OCI-LY1 (cell line): ENCODE data around the gene MVB12B.

Experiments used
- H2AFZ ChIP-seq: fragments of 200-600 bp; sonication (generic), shearing (Covaris generic); 2 replicates; pipeline ENCODE4 v1.6.0; 2014; ENCODE audit warnings: antibody characterized with exemption, mild to moderate bottlenecking, low read length
- H3F3A ChIP-seq: fragments of 200-600 bp; sonication (generic), shearing (Covaris generic); 2 replicates; pipeline ENCODE4 v1.6.0; 2014; ENCODE audit warnings: mild to moderate bottlenecking, antibody characterized with exemption, low read length, moderate library complexity; ENCODE audit not compliant: insufficient read depth
- H3K27ac ChIP-seq: fragments of 200-600 bp; sonication (generic); 2 replicates; pipeline ENCODE4 v1.5.1; 2014; ENCODE audit warnings: low read length, mixed run types, mild to moderate bottlenecking, low read depth; ENCODE audit not compliant: poor library complexity, severe bottlenecking
- H3K27me3 ChIP-seq: fragments of 200-600 bp; sonication (generic); 2 replicates; pipeline ENCODE4 v1.6.0; 2014; ENCODE audit warnings: antibody characterized with exemption, mild to moderate bottlenecking, low read length, moderate library complexity; ENCODE audit not compliant: insufficient read depth
- H3K36me3 ChIP-seq: fragments of 200-600 bp; sonication (generic); 2 replicates; pipeline ENCODE4 v1.6.1; 2014; ENCODE audit warnings: mild to moderate bottlenecking, antibody characterized with exemption, low read length, moderate library complexity, mixed read lengths; ENCODE audit not compliant: insufficient read depth
- H3K4me1 ChIP-seq: fragments of 200-600 bp; sonication (generic); 2 replicates; pipeline ENCODE4 v1.5.1; 2014; ENCODE audit warnings: mild to moderate bottlenecking, low read length, moderate library complexity; ENCODE audit not compliant: insufficient read depth, severe bottlenecking
- H3K4me2 ChIP-seq: fragments of 200-600 bp; sonication (generic), shearing (Covaris generic); 2 replicates; pipeline ENCODE4 v1.6.1; 2014; ENCODE audit warnings: low read length
- H3K4me3 ChIP-seq: fragments of 200-600 bp; sonication (generic); 2 replicates; pipeline ENCODE4 v1.5.1; 2014; ENCODE audit warnings: low read length, low read depth, mild to moderate bottlenecking, mixed read lengths; ENCODE audit not compliant: poor library complexity, severe bottlenecking
- H3K79me2 ChIP-seq: fragments of 200-600 bp; shearing (Covaris generic); 2 replicates; pipeline ENCODE4 v1.6.1; 2016; ENCODE audit warnings: mixed run types, low read length, mixed read lengths; ENCODE audit not compliant: insufficient read depth
- H3K9ac ChIP-seq: fragments of 200-600 bp; sonication (generic), shearing (Covaris generic); 2 replicates; pipeline ENCODE4 v1.6.1; 2014; ENCODE audit warnings: mild to moderate bottlenecking, low read length, mixed read lengths
- H3K9me2 ChIP-seq: fragments of 200-600 bp; sonication (generic), shearing (Covaris generic); 2 replicates; pipeline ENCODE4 v1.6.1; 2014; ENCODE audit warnings: low read depth, mild to moderate bottlenecking, low read length, mixed read lengths
- H3K9me3 ChIP-seq: fragments of 200-600 bp; shearing (Covaris generic); 2 replicates; pipeline ENCODE4 v1.6.1; 2014; ENCODE audit warnings: low read length, mixed read lengths
- H4K20me1 ChIP-seq: fragments of 200-600 bp; sonication (generic), shearing (Covaris generic); 2 replicates; pipeline ENCODE4 v1.6.0; 2016; ENCODE audit warnings: mild to moderate bottlenecking, low read length; ENCODE audit not compliant: insufficient read depth
- CTCF ChIP-seq: fragments of 200-600 bp; sonication (generic), shearing (Covaris generic); IDR thresholded peaks from 2 replicates; pipeline ENCODE4 v1.5.1; 2017; ENCODE audit warnings: mild to moderate bottlenecking, antibody characterized with exemption, low read length, moderate library complexity, mixed read lengths
- EZH2 ChIP-seq: fragments of 200-600 bp; sonication (generic), shearing (Covaris generic); IDR thresholded peaks from 2 replicates; pipeline ENCODE4 v1.8.0; 2017; ENCODE audit warnings: borderline replicate concordance, mixed run types, mild to moderate bottlenecking, antibody characterized with exemption, low read length, moderate library complexity, mixed read lengths

The MVB12B gene

DNA sequence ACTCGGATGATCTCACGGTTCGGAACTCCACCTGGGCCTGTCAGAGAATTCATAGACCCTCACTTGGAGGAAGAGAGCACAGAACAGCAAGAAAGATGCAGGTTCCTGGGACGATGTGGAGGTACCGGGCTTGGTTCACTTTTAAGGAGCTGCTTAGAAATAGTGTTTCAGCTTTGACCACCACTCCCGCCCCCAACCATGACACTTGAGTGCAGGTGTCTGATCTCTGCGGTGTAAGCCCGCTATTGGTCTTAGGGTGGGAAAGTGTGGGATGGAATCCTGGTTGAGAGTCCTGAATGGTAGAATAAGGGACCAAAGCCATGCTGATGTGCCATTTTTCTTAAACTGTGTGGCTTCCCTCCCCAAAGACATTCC, 189.9 kb downstream of the MVB12B start:
- Histone ChIP-seq H3K27me3 (peaks cover 13% of the 10 kb centered on the region), H2AFZ (no peak overlapping the region), H3K9me3 (no peaks in the 10 kb centered on the region), H3K79me2 (no peaks in the 10 kb centered on the region), H3K4me1 (peaks cover 5% of the 10 kb centered on the region), H3F3A (no peaks in the 10 kb centered on the region), H3K4me3 (no peak overlapping the region), H3K27ac (no peak overlapping the region), H3K9ac (no peak overlapping the region), H3K36me3 (no peaks in the 10 kb centered on the region), H4K20me1 (no peaks in the 10 kb centered on the region), H3K9me2 (no peaks in the 10 kb centered on the region), H3K4me2 (no peak overlapping the region)
- TF ChIP-seq EZH2 (no peak), CTCF (no peak)

DNA sequence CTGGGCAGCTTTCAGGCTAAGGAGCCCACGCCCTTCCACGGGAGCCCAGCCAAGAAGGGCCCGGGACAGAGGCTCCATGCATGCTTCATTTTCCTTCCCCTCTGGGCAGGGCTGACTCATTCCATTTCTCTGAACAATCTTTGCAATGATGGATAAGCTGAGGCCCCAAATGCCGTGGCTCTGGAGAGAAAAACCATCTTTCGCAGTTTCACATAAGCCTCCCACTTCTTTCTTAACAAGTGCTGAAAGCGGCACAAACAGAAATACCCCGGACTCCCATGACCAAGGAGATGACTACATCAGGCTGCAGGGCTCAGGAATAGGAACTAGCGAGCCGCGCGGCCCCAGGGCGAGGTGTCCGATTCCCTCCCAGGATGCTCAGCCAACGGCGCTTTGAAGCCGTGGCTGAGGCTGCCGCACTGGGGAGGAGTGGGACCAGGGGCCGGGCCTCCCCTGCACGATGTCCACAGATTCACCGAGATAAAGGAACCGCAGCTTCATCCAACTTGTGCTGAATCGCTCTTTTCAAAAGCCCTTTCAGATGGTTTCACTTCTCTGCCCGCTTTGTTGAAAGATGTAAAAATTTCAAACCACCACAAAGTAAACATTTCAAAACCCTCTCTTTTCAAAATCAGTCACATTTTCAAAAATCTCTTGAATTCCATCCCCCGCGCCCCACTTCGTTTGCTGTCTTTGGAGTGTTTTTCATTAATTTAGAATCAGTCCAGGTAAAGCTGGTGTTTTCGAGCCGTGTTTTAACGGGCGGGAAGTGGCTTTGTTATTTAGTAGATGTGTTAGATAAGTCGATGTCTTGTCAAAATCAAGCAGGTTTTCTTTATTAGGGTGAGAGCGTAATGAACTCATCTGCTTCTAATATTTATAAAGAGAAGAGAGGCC, 190.6 kb downstream of the MVB12B start:
- Histone ChIP-seq H3K36me3 (no peaks in the 10 kb centered on the region), H3K27ac (no peak overlapping the region), H4K20me1 (no peaks in the 10 kb centered on the region), H3K9me2 (no peaks in the 10 kb centered on the region), H3K27me3 (peaks cover 13% of the 10 kb centered on the region), H3K9ac (no peak overlapping the region), H2AFZ (no peak overlapping the region), H3K4me1 (peaks cover 5% of the 10 kb centered on the region), H3K79me2 (no peaks in the 10 kb centered on the region), H3F3A (no peaks in the 10 kb centered on the region), H3K9me3 (no peaks in the 10 kb centered on the region), H3K4me3 (peak overlapping the region; percentile 4), H3K4me2 (peak overlapping the region; percentile 50)
- TF ChIP-seq EZH2 = no peak
- no peak for TF ChIP-seq CTCF

GRCh38 chr9:126517833-126518356, 191.3 kb downstream of the MVB12B start:
- H4K20me1 ChIP-seq = no peaks in the 10 kb centered on the region
- 0 out of 2 replicates have a peak overlapping the region, but pooled peaks have one; percentile 50 for H3K4me2 ChIP-seq
- H3K4me3 ChIP-seq = no peak overlapping the region
- no peak for TF ChIP-seq EZH2
- TF ChIP-seq CTCF = no peak
- H3K9me2 ChIP-seq = no peaks in the 10 kb centered on the region
- no peak overlapping the region for H3K9ac ChIP-seq
- H3K9me3 ChIP-seq = no peaks in the 10 kb centered on the region
- no peak overlapping the region for H3K27ac ChIP-seq
- no peaks in the 10 kb centered on the region for H3F3A ChIP-seq
- no peaks in the 10 kb centered on the region for H3K79me2 ChIP-seq
- peaks cover 13% of the 10 kb centered on the region for H3K27me3 ChIP-seq
- H2AFZ ChIP-seq = no peak overlapping the region
- no peaks in the 10 kb centered on the region for H3K36me3 ChIP-seq
- peaks cover 5% of the 10 kb centered on the region for H3K4me1 ChIP-seq
